Dermis microvascular lymphatic vessel endothelial cell (primary cell): ENCODE measurements around the gene PSME3IP1. TPM values are rescaled to one million over a fixed set of nuclear protein-coding genes. Genes with fewer than 3 reads are reported as not detected.
A peak's percentile ranks its signal among the peaks of the same experiment; 100 is the strongest.
"Not testable (repeated sequence)": the region's sequence is repeated elsewhere in the genome, so short reads cannot be mapped to it uniquely, and the experiment has no call there.

Experiments
- DNase-seq, 2 donors: peaks; one replicate each; pipeline versions ENCODE4 v3.0.0 to v3.0.0-alpha.2; 2010; ENCODE audit warnings: low read depth in 2 of 2
- total RNA-seq: library from RNA; depleted of rRNA; stranded (reverse); fragments of >200 nt; gene quantifications from 2 replicates; pipeline ENCODE4 v1.2.1, GENCODE V29; 2014

PSME3IP1 gene
- total RNA-seq, 1 donor from 2014 or later, result 50.8 TPM

GRCh38 chr16:57125969-57126368 is 59.9 kb downstream of the PSME3IP1 start:
- DNase-seq, result no peak

- DNase-seq, result no peak
Observed at GRCh38 chr16:57125376-57125775, 60.5 kb downstream of the PSME3IP1 start.

GRCh38 chr16:57123974-57124674 is 61.7 kb downstream of the PSME3IP1 start:
- DNase-seq, result no peak

- DNase-seq, result no peak
Observed at GRCh38 chr16:57123216-57123973, 62.4 kb downstream of the PSME3IP1 start.

- no peak for DNase-seq
Observed at GRCh38 chr16:57118461-57119084, 67.3 kb downstream of the PSME3IP1 start.

GRCh38 chr16:57115514-57116182 is 70.2 kb downstream of the PSME3IP1 start:
- DNase-seq, result peak in 1 of 2 donors; percentile 44

- DNase-seq, result peak in 1 of 2 donors; percentile 21
Observed at GRCh38 chr16:57115168-57115513, 70.7 kb downstream of the PSME3IP1 start.

- DNase-seq, result no peak
Observed at GRCh38 chr16:57113664-57114063, 72.2 kb downstream of the PSME3IP1 start.

GRCh38 chr16:57113042-57113453 is 72.8 kb downstream of the PSME3IP1 start:
- no peak for DNase-seq

- no peak for DNase-seq
Observed at GRCh38 chr16:57112403-57113041, 73.3 kb downstream of the PSME3IP1 start.

GRCh38 chr16:57111420-57111819 is 74.4 kb downstream of the PSME3IP1 start:
- DNase-seq, result no peak

- no peak for DNase-seq
Observed at GRCh38 chr16:57110937-57111336, 74.9 kb downstream of the PSME3IP1 start.

GRCh38 chr16:57109259-57110105 is 76.4 kb downstream of the PSME3IP1 start:
- not testable (repeated sequence) for DNase-seq

GRCh38 chr16:57108432-57108831 is 77.4 kb downstream of the PSME3IP1 start:
- no peak for DNase-seq

- DNase-seq, result no peak
Observed at GRCh38 chr16:57107321-57107922, 78.4 kb downstream of the PSME3IP1 start.

GRCh38 chr16:57106767-57107166 is 79.1 kb downstream of the PSME3IP1 start:
- peak; percentile 26 to 33 for DNase-seq

- no peak for DNase-seq
Observed at GRCh38 chr16:57105184-57105583, 80.7 kb downstream of the PSME3IP1 start.

GRCh38 chr16:57104706-57105105 is 81.1 kb downstream of the PSME3IP1 start:
- no peak for DNase-seq

- no peak for DNase-seq
Observed at GRCh38 chr16:57102888-57103851, 82.7 kb downstream of the PSME3IP1 start.
